RWPE2 (cell line): ENCODE data around the gene CD99.
A peak's percentile ranks its signal among the peaks of the same experiment; 100 is the strongest.
"Not testable (repeated sequence)": the region's sequence is repeated elsewhere in the genome, so short reads cannot be mapped to it uniquely, and the experiment has no call there.

Experiments
- ATAC-seq: fragments of 200-7000 bp; cut with Tn5 transposase; 3 replicates; pipeline ENCODE4 v1.9.1; 2021; ENCODE audit warnings: low read depth
- DNase-seq: peaks from one replicate; pipeline ENCODE4 v3.0.0-alpha.2; 2020; ENCODE audit warnings: low spot score
- H3K27ac ChIP-seq: fragments of 450-650 bp; 2 replicates; pipeline ENCODE4 v1.5.1; 2017; ENCODE audit warnings: mild to moderate bottlenecking; ENCODE audit not compliant: poor library complexity, severe bottlenecking
- H3K27me3 ChIP-seq: fragments of 250-450 bp; sonication (Bioruptor Pico); 2 replicates; pipeline ENCODE4 v1.5.1; 2021; ENCODE audit warnings: mild to moderate bottlenecking, moderate library complexity; ENCODE audit not compliant: insufficient read depth, poor library complexity, severe bottlenecking
- H3K36me3 ChIP-seq: fragments of 250-450 bp; sonication (Bioruptor Pico); 2 replicates; pipeline ENCODE4 v1.5.1; 2020; ENCODE audit warnings: low read depth, mild to moderate bottlenecking, moderate library complexity
- H3K4me1 ChIP-seq: fragments of 250-450 bp; sonication (Bioruptor Pico); 2 replicates; pipeline ENCODE4 v1.5.1; 2021; ENCODE audit warnings: mild to moderate bottlenecking, moderate library complexity; ENCODE audit not compliant: insufficient read depth, poor library complexity, severe bottlenecking
- H3K4me3 ChIP-seq: fragments of 250-450 bp; sonication (Bioruptor Pico); 2 replicates; pipeline ENCODE4 v1.5.1; 2021; ENCODE audit warnings: mild to moderate bottlenecking, moderate library complexity; ENCODE audit not compliant: severe bottlenecking
- H3K9me3 ChIP-seq: fragments of 250-450 bp; sonication (Bioruptor Pico); 2 replicates; pipeline ENCODE4 v1.5.1; 2021; ENCODE audit warnings: mild to moderate bottlenecking, moderate library complexity; ENCODE audit not compliant: severe bottlenecking
- TF ChIP-seq, protein P1 (sequence below): fragments of 450-650 bp; IDR thresholded peaks from one replicate; pipeline ENCODE4 v1.5.1; 2017; ENCODE audit warnings: mild to moderate bottlenecking, moderate library complexity; ENCODE audit not compliant: poor library complexity, severe bottlenecking

The CD99 gene

DNA sequence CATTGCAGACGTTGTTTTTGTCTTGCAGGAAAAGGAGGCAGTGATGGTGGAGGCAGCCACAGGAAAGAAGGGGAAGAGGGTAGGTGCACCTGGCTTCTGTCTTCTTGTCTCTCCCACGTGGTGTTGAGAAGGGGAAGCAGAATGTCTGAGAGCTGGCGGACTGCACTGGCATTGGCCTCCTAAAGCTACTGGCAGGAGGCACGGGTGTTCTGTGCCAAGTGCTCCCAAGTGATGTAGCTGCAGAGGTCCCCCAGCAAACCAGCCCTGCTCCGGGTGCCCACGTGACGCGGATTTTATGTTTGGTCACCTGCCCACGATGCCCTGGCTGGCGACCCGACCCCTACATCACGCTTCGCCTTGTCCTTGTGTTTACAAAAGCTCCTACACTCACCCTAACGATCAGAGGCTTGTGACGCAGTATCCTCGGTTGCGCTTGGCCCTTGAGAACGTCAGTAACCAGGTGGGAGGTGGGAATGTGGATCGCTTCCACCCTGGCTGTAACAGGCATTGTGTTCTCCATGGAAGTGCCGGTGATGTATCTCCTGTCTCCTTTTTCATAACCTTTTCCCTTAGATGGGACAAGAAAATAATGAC, 32.3 kb downstream of the CD99 start:
- Histone ChIP-seq H3K4me3 (no peak overlapping the region), H3K9me3 (no peaks in the 10 kb centered on the region), H3K4me1 (no peaks in the 10 kb centered on the region), H3K27me3 (no peaks in the 10 kb centered on the region), H3K36me3 (peaks cover 100% of the 10 kb centered on the region), H3K27ac (no peak overlapping the region)
- TF ChIP-seq, protein P1, sequence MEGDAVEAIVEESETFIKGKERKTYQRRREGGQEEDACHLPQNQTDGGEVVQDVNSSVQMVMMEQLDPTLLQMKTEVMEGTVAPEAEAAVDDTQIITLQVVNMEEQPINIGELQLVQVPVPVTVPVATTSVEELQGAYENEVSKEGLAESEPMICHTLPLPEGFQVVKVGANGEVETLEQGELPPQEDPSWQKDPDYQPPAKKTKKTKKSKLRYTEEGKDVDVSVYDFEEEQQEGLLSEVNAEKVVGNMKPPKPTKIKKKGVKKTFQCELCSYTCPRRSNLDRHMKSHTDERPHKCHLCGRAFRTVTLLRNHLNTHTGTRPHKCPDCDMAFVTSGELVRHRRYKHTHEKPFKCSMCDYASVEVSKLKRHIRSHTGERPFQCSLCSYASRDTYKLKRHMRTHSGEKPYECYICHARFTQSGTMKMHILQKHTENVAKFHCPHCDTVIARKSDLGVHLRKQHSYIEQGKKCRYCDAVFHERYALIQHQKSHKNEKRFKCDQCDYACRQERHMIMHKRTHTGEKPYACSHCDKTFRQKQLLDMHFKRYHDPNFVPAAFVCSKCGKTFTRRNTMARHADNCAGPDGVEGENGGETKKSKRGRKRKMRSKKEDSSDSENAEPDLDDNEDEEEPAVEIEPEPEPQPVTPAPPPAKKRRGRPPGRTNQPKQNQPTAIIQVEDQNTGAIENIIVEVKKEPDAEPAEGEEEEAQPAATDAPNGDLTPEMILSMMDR = no peak
- DNase-seq (no peak), ATAC-seq (no peak)

DNA sequence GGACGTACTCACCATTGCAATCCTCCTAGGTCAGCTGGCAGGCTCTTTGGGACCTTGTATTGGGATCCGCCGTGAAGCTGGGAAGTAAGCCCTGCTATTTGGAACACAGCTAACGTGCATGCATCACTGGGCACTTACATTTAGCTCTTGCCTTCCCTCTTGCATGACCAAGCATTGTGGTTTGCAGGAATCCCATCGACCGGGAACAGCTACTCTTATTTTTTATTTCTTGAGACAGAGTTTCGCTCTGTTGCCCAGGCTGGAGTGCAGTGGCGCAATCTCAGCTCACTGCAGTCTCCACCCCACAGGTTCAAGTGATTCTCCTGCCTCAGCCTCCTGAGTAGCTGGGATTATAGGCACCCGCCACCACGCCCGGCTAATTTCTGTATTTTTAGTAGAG, 36.2 kb downstream of the CD99 start:
- not testable (repeated sequence) for ATAC-seq, H3K4me3 ChIP-seq, H3K9me3 ChIP-seq, DNase-seq, H3K27ac ChIP-seq, H3K27me3 ChIP-seq, H3K4me1 ChIP-seq
- H3K36me3 ChIP-seq = peaks cover 92% of the 10 kb centered on the region

DNA sequence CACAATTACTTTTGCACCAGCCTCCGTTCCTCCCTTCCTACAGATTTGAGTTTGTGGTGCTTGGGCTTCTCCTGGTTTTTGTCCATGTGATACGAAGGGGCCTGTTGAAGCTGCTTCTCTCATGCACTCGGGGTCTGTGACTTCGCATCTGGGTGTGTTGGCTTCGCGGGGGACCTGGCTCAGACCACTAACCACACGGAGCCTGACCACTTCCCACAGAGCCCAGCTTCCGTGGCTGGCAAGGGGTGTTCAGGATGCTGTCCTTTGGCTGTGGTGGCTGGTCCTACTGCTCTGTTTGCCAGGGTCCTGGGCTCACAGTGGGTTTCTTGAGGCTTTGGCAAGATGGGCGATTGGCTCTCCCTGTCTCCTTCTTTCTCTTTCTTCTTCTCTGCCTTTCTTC, 41.0 kb downstream of the CD99 start:
- ATAC-seq (peak; percentile 14; the same call in 1 of the 3 replicates), DNase-seq (no peak)
- Histone ChIP-seq H3K36me3 (peaks cover 83% of the 10 kb centered on the region), H3K27ac (no peak overlapping the region), H3K27me3 (no peaks in the 10 kb centered on the region), H3K4me1 (no peaks in the 10 kb centered on the region), H3K9me3 (no peaks in the 10 kb centered on the region), H3K4me3 (no peak overlapping the region)
- TF ChIP-seq, protein P1 = no peak

DNA sequence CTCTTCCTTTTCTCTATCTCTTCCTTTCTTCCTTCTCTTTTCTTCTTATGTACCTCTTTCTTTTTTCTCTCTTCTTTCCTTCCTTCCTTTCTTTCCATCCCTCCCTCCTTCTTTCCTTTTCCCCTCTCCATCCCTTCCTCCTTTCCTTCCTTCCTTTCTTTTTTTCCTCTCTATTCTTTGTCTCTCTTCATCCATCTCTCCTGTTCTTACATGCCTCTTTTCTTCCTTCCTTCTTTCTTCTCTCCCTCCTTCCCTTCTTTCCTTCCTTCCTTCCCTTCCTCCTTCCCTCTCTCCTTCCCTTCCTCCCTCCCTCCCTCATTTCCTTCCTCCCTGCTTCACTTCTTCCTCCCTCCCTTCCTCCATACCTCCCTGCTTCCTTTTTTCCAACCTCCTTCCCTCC, 41.6 kb downstream of the CD99 start:
- H3K4me1 ChIP-seq = no peaks in the 10 kb centered on the region
- no peaks in the 10 kb centered on the region for H3K9me3 ChIP-seq
- no peak for ATAC-seq
- no peak for DNase-seq
- no peak overlapping the region for H3K4me3 ChIP-seq
- TF ChIP-seq, protein P1 = no peak
- H3K36me3 ChIP-seq = peaks cover 79% of the 10 kb centered on the region
- no peaks in the 10 kb centered on the region for H3K27me3 ChIP-seq
- H3K27ac ChIP-seq = no peak overlapping the region

DNA sequence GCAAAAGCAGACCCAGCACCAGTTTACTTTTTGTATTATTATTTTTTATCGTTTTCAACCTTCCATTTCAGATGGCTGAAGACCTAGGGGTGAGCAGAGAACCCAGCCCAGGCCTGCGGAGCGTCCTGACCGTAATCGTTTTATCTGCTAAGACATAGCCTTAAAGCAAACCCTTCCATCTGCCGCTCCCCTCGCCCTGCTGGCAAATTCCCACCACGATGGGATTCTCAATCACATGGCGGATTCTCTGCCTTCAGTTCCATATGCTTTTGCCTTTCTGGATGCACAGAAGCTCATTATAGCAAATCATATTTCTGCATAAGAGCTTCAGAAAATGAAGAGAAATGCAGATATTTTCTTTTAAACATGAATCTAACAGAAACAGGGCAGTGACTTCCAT, 42.2 kb downstream of the CD99 start:
- TF ChIP-seq, protein P1 = no peak
- no peak overlapping the region for H3K4me3 ChIP-seq
- H3K4me1 ChIP-seq = no peaks in the 10 kb centered on the region
- H3K36me3 ChIP-seq = peaks cover 79% of the 10 kb centered on the region
- no peak for ATAC-seq
- H3K27ac ChIP-seq = no peak overlapping the region
- no peaks in the 10 kb centered on the region for H3K9me3 ChIP-seq
- DNase-seq = no peak
- no peaks in the 10 kb centered on the region for H3K27me3 ChIP-seq
